Uterus (tissue), 2 donors: ENCODE results near the gene CST1.
"Not testable (repeated sequence)": the region's sequence is repeated elsewhere in the genome, so short reads cannot be mapped to it uniquely, and the experiment has no call there.

ENCODE experiments used
- POLR2A ChIP-seq, 2 donors: fragments of 450-650 bp; IDR thresholded peaks; one replicate each; pipeline ENCODE4 v1.6.1; 2016; ENCODE audit warnings: antibody characterized with exemption in 2 of 2, mild to moderate bottlenecking in 1 of 2, moderate library complexity in 1 of 2
- TF ChIP-seq, protein P1 (sequence below), 4 experiments: fragments of 200-600 bp in 2 of 4; fragments of 450-650 bp in 2 of 4; sonication (generic) in 2 of 4; IDR thresholded peaks; one replicate each; pipeline ENCODE4 v1.5.1; 2016 to 2019; ENCODE audit warnings: antibody characterized with exemption in 4 of 4, mild to moderate bottlenecking in 2 of 4, moderate library complexity in 1 of 4

DNA sequence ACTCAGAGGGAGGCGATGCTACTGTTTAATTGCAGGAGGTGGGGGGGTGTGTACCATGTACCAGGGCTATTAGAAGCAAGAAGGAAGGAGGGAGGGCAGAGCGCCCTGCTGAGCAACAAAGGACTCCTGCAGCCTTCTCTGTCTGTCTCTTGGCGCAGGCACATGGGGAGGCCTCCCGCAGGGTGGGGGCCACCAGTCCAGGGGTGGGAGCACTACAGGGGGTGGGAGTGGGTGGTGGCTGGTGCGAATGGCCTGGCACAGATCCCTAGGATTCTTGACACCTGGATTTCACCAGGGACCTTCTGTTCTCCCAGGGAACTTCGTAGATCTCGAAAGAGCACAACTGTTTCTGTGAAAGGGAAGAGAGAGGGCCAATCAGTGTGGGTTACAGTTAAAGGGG is 3.2 kb downstream of the CST1 start:
- TF ChIP-seq, protein P1, sequence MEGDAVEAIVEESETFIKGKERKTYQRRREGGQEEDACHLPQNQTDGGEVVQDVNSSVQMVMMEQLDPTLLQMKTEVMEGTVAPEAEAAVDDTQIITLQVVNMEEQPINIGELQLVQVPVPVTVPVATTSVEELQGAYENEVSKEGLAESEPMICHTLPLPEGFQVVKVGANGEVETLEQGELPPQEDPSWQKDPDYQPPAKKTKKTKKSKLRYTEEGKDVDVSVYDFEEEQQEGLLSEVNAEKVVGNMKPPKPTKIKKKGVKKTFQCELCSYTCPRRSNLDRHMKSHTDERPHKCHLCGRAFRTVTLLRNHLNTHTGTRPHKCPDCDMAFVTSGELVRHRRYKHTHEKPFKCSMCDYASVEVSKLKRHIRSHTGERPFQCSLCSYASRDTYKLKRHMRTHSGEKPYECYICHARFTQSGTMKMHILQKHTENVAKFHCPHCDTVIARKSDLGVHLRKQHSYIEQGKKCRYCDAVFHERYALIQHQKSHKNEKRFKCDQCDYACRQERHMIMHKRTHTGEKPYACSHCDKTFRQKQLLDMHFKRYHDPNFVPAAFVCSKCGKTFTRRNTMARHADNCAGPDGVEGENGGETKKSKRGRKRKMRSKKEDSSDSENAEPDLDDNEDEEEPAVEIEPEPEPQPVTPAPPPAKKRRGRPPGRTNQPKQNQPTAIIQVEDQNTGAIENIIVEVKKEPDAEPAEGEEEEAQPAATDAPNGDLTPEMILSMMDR (IDR thresholded peaks at IDR 0.05), result not testable (repeated sequence)
- not testable (repeated sequence) for TF ChIP-seq POLR2A (IDR thresholded peaks at IDR 0.05)
